Fibroblast of lung (primary cell): ENCODE results near the gene ZNF69.

Experiments
- EZH2 ChIP-seq: IDR thresholded peaks from 2 replicates; pipeline ENCODE4 v1.5.1; 2012; ENCODE audit warnings: low read length, control low read depth, mild to moderate bottlenecking; ENCODE audit errors: missing control alignments
- TF ChIP-seq, protein P1 (sequence below), 2 donors: IDR thresholded peaks in 1 of 2; conservative IDR thresholded peaks in 1 of 2; 1 replicate in 1 of 2; 2 replicates in 1 of 2; pipeline ENCODE4 v1.5.1; 2011 to 2012; ENCODE audit warnings: low read length in 2 of 2, control low read depth in 1 of 2, inconsistent platforms in 1 of 2, low read depth in 1 of 2, mild to moderate bottlenecking in 1 of 2

DNA sequence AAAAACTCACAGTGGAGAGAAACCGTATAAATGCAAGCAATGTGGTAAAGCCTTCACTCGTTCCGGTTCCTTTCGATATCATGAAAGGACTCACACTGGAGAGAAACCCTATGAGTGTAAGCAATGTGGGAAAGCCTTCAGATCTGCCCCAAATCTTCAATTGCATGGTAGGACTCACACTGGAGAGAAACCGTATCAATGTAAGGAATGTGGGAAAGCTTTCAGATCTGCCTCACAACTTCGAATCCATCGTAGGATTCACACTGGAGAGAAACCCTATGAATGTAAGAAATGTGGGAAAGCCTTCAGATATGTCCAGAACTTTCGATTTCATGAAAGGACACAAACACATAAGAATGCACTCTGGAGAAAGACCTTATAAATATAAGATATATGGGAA is 19.4 kb upstream of the ZNF69 start:
- TF ChIP-seq, protein P1, sequence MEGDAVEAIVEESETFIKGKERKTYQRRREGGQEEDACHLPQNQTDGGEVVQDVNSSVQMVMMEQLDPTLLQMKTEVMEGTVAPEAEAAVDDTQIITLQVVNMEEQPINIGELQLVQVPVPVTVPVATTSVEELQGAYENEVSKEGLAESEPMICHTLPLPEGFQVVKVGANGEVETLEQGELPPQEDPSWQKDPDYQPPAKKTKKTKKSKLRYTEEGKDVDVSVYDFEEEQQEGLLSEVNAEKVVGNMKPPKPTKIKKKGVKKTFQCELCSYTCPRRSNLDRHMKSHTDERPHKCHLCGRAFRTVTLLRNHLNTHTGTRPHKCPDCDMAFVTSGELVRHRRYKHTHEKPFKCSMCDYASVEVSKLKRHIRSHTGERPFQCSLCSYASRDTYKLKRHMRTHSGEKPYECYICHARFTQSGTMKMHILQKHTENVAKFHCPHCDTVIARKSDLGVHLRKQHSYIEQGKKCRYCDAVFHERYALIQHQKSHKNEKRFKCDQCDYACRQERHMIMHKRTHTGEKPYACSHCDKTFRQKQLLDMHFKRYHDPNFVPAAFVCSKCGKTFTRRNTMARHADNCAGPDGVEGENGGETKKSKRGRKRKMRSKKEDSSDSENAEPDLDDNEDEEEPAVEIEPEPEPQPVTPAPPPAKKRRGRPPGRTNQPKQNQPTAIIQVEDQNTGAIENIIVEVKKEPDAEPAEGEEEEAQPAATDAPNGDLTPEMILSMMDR (conservative IDR thresholded peaks at IDR 0.05 in 1 of 2, IDR thresholded peaks at IDR 0.05 in 1 of 2; ENCODE audit: low read depth in 1 of 2, low read length in 2 of 2), result no peak
- no peak for TF ChIP-seq EZH2
